GM18508 (cell line): Measurements from ENCODE around the gene UBE2V1.
"Not testable (repeated sequence)": the region's sequence is repeated elsewhere in the genome, so short reads cannot be mapped to it uniquely, and the experiment has no call there.

ENCODE experiments used
- ATAC-seq: cut with Tn5 transposase; IDR thresholded peaks from one replicate; pipeline ENCODE4 v1.9.1; 2021; ENCODE audit warnings: moderate number of reproducible peaks; ENCODE audit not compliant: insufficient read depth, unreplicated experiment

The UBE2V1 gene

GRCh38 chr20:50112512-50113419 is at the start of gene UBE2V1:
Gene UBE2V1, minus strand, starts transcription at chr20:50113150. Its CDS starts 22 bp downstream, at chr20:50113128.
- ATAC-seq = no peak

GRCh38 chr20:50161494-50161893 is 48.5 kb upstream of the UBE2V1 start:
- ATAC-seq = not testable (repeated sequence)

- no peak for ATAC-seq
Measured at GRCh38 chr20:50153500-50154377, 40.8 kb upstream of the UBE2V1 start, which contains the start of gene PEDS1. Gene PEDS1, minus strand, starts transcription at chr20:50153723. Its CDS starts 86 bp downstream, at chr20:50153637.

- ATAC-seq = no peak
Measured at GRCh38 chr20:50153153-50153499, 40.2 kb upstream of the UBE2V1 start.

- no peak for ATAC-seq
Measured at GRCh38 chr20:50152394-50153152, 39.6 kb upstream of the UBE2V1 start.

GRCh38 chr20:50151034-50151743 is 38.2 kb upstream of the UBE2V1 start:
- no peak for ATAC-seq

- no peak for ATAC-seq
Measured at GRCh38 chr20:50149481-50150254, 36.7 kb upstream of the UBE2V1 start.

- ATAC-seq = no peak
Measured at GRCh38 chr20:50146732-50147662, 34.0 kb upstream of the UBE2V1 start.

GRCh38 chr20:50146214-50146613 is 33.3 kb upstream of the UBE2V1 start:
- ATAC-seq = no peak

- no peak for ATAC-seq
Measured at GRCh38 chr20:50145566-50145965, 32.6 kb upstream of the UBE2V1 start.

- no peak for ATAC-seq
Measured at GRCh38 chr20:50144362-50144761, 31.4 kb upstream of the UBE2V1 start.

- ATAC-seq = no peak
Measured at GRCh38 chr20:50142812-50143211, 29.9 kb upstream of the UBE2V1 start.

- no peak for ATAC-seq
Measured at GRCh38 chr20:50141811-50142561, 29.0 kb upstream of the UBE2V1 start.

- no peak for ATAC-seq
Measured at GRCh38 chr20:50141018-50141675, 28.2 kb upstream of the UBE2V1 start.

- ATAC-seq = no peak
Measured at GRCh38 chr20:50140339-50140859, 27.4 kb upstream of the UBE2V1 start.
